Measurements from ENCODE around the gene TFR2.

GRCh38 chr7:100598425-100598824, 42.9 kb downstream of the TFR2 start:
- TF ChIP-seq CTCF (IDR thresholded peaks at IDR 0.05) (no peak), POLR2A (IDR thresholded peaks at IDR 0.05) (no peak)
